ENCODE results near the gene TPSB2. TPM values are rescaled to one million over a fixed set of nuclear protein-coding genes. Genes with fewer than 3 reads are reported as not detected.
A peak's percentile ranks its signal among the peaks of the same experiment; 100 is the strongest.

The TPSB2 gene
- total RNA-seq, 1 donor from 2014 or later, result not detected

DNA sequence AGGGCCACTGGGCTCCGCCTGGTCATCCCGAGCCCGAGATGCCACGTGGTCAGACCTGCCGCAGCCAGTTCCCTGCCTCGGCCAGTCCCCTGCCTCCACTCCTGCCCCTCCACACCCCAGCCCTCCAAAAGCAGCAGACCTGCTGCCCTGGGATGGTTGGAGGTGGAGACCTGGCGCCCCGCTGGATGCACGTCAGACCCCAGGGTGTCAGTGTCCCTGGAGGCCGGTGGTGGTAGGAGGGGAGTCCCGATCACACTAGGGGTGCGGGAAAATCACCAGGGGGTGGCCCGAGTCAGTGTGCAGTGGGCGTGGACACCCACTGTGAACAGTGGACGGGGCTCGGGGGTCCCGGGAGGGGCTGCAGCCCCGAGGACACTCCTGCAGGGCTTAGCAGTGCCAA, 31.8 kb downstream of the TPSB2 start:
- Mint-ChIP-seq H3K27ac (no peak overlapping the region), H3K9me3 (ENCODE audit: low read depth) (no peaks in the 10 kb centered on the region), H3K4me1 (ENCODE audit: low read depth) (peaks cover 1% of the 10 kb centered on the region), H3K36me3 (ENCODE audit: insufficient read depth) (peaks cover 6% of the 10 kb centered on the region), H3K27me3 (no peaks in the 10 kb centered on the region), H3K4me3 (ENCODE audit: low read depth) (no peak overlapping the region)
- no peak for DNase-seq (ENCODE audit: low spot score, unreplicated experiment)
- TF ChIP-seq, protein P1, sequence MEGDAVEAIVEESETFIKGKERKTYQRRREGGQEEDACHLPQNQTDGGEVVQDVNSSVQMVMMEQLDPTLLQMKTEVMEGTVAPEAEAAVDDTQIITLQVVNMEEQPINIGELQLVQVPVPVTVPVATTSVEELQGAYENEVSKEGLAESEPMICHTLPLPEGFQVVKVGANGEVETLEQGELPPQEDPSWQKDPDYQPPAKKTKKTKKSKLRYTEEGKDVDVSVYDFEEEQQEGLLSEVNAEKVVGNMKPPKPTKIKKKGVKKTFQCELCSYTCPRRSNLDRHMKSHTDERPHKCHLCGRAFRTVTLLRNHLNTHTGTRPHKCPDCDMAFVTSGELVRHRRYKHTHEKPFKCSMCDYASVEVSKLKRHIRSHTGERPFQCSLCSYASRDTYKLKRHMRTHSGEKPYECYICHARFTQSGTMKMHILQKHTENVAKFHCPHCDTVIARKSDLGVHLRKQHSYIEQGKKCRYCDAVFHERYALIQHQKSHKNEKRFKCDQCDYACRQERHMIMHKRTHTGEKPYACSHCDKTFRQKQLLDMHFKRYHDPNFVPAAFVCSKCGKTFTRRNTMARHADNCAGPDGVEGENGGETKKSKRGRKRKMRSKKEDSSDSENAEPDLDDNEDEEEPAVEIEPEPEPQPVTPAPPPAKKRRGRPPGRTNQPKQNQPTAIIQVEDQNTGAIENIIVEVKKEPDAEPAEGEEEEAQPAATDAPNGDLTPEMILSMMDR (IDR thresholded peaks at IDR 0.05; ENCODE audit: unreplicated experiment), result no peak

DNA sequence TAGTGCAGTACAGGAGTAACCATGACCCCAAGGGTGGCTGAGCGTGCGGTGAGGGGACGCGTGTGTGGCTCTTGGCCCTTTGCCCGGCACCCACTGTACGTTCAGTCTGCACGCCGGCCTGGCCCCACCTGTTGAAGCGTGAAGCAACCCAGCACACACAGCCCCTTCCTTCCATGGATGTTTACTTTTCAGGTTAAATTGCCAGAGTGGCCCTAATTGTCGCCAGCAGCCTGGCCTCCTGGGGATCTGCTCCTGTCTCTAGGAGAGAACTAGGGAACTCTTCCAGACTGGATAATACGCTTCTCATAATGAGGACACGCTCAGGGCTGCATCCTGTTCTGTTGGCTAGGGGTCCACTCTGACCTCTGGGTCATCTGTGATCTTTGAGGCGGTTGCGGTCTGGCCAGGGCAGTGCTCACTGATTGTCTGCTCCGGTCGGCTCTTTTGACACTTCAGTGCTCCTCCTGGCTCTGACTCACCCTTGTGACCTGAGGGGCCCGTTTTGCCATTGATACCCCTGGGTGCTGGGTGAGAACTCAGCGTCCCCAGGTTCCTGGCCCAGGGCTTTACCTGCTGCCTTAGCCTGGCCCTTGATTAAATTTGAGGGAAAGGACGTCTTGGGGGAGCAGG, 32.6 kb downstream of the TPSB2 start:
- TF ChIP-seq, protein P1 (IDR thresholded peaks at IDR 0.05; ENCODE audit: unreplicated experiment), result no peak
- H3K36me3 Mint-ChIP-seq (ENCODE audit: insufficient read depth), result peaks cover 6% of the 10 kb centered on the region
- no peak overlapping the region for H3K4me3 Mint-ChIP-seq (ENCODE audit: low read depth)

DNA sequence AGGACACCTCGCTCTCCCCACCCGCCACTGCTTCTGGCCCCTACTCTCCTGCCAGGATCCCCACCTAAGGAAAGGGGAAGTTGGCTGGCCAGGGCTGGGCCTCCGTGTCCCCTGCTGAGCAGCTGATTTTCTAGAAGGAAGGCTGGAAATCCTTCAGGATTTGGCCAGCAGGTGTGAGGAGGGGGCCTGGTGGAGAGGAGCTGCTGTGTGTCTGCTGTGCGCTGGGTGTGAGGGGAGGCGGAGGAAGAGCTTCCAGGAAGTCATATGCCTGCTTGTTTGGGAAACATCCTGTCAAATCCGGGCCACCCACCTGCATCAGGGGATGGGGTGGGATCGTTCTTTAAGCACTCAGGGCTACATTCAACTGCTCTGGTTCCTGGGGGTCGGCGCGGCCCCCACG, 33.5 kb downstream of the TPSB2 start:
- H3K4me1 Mint-ChIP-seq (ENCODE audit: low read depth), result peaks cover 1% of the 10 kb centered on the region
- no peaks in the 10 kb centered on the region for H3K27me3 Mint-ChIP-seq
- H3K36me3 Mint-ChIP-seq (ENCODE audit: insufficient read depth), result peaks cover 5% of the 10 kb centered on the region
- H3K27ac Mint-ChIP-seq, result no peak overlapping the region
- H3K4me3 Mint-ChIP-seq (ENCODE audit: low read depth), result no peak overlapping the region
- H3K9me3 Mint-ChIP-seq (ENCODE audit: low read depth), result no peaks in the 10 kb centered on the region
- TF ChIP-seq, protein P1 (IDR thresholded peaks at IDR 0.05; ENCODE audit: unreplicated experiment), result no peak
- DNase-seq (ENCODE audit: low spot score, unreplicated experiment), result no peak

More for the DNA sequence above, 32.6 kb downstream of the TPSB2 start:
- Mint-ChIP-seq H3K4me1 (ENCODE audit: low read depth) (peaks cover 1% of the 10 kb centered on the region), H3K27ac (no peak overlapping the region), H3K27me3 (no peaks in the 10 kb centered on the region), H3K9me3 (ENCODE audit: low read depth) (no peaks in the 10 kb centered on the region)
- no peak for DNase-seq (ENCODE audit: low spot score, unreplicated experiment)

DNA sequence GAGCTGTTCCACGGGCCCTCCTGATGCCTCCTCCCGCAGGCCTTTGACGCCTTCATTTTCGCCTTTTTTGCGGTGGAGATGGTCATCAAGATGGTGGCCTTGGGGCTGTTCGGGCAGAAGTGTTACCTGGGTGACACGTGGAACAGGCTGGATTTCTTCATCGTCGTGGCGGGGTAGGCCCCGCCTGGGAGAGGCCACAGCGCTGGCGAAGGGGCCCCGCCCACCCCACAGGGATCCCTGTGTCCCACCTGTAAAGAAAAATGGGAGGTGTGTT, 34.7 kb downstream of the TPSB2 start:
- Mint-ChIP-seq H3K4me1 (ENCODE audit: low read depth) (peaks cover 1% of the 10 kb centered on the region), H3K27ac (no peak overlapping the region), H3K9me3 (ENCODE audit: low read depth) (no peaks in the 10 kb centered on the region), H3K4me3 (ENCODE audit: low read depth) (no peak overlapping the region), H3K27me3 (no peaks in the 10 kb centered on the region), H3K36me3 (ENCODE audit: insufficient read depth) (peaks cover 2% of the 10 kb centered on the region)
- DNase-seq (ENCODE audit: low spot score, unreplicated experiment), result no peak
- TF ChIP-seq, protein P1 (IDR thresholded peaks at IDR 0.05; ENCODE audit: unreplicated experiment), result no peak

DNA sequence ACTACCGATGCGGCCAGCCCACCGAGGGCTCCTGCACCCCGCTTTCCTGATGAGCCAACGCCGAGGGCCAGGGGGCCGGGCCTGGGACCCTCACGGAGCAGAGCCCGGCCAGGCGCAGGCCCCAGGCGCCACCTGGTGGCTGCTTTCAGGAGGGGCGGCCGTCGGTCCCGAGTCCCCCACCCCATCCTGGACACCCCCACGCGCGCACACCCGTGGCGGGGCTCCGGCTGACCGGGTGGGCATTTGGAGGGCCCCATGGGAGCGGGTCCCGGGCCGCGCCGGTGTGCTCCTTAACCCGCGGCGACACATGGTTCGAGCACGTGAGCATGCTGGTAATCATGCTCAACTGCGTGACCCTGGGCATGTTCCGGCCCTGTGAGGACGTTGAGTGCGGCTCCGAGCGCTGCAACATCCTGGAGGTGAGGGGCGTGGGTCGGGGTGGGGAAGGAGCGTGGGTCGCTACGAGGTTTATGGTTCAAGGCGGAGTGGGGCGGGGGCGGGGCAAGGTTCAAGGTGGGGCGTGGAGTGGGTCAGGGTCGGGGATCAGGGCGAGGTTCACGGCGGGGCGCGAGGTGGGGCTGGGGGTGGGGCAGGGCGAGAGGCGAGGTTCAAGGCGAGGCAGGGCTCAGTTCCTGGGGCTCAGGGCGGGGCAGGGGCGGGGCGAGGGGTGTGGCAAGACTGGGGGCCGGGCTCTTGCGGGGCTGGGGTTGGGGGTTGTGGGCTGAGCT, 35.2 kb downstream of the TPSB2 start:
- H3K27ac Mint-ChIP-seq, result no peak overlapping the region
- H3K27me3 Mint-ChIP-seq, result no peaks in the 10 kb centered on the region
- no peak overlapping the region for H3K4me3 Mint-ChIP-seq (ENCODE audit: low read depth)
- H3K36me3 Mint-ChIP-seq (ENCODE audit: insufficient read depth), result peaks cover under 1% of the 10 kb centered on the region
- peak; percentile 38 for DNase-seq (ENCODE audit: low spot score, unreplicated experiment)
- H3K9me3 Mint-ChIP-seq (ENCODE audit: low read depth), result no peaks in the 10 kb centered on the region
- H3K4me1 Mint-ChIP-seq (ENCODE audit: low read depth), result peaks cover 1% of the 10 kb centered on the region
- TF ChIP-seq, protein P1 (IDR thresholded peaks at IDR 0.05; ENCODE audit: unreplicated experiment), result peak; percentile 86

Data from progenitor cell of endocrine pancreas (in vitro differentiated cells).